Posterior cingulate gyrus (tissue), 11 donors: ENCODE data around the gene NDC80.

Source experiments
- DNase-seq, 10 donors: peaks; one replicate each; pipeline versions ENCODE4 v3.0.0 to v3.0.0-alpha.2; 2020 to 2021; ENCODE audit warnings: mixed read lengths in 3 of 10
- intact Hi-C: fragments of 100-400 bp; cut with DNase I; formaldehyde crosslinking; loops from one replicate; pipeline ENCODE4 v1.15.1; 2023

The NDC80 gene

GRCh38 chr18:2554696-2555095, 16.7 kb upstream of the NDC80 start:
- no peak for DNase-seq
- intact Hi-C loops: no loop called here

- no peak for DNase-seq
- intact Hi-C loops: no loop called here
Measured at GRCh38 chr18:2555895-2556294, 15.5 kb upstream of the NDC80 start.

- intact Hi-C loops: no loop called here
- no peak for DNase-seq
Measured at GRCh38 chr18:2557536-2557935, 13.8 kb upstream of the NDC80 start.

GRCh38 chr18:2559249-2559648, 12.1 kb upstream of the NDC80 start:
- no peak for DNase-seq
- intact Hi-C loops: no loop called here

GRCh38 chr18:2564373-2564772, 7.0 kb upstream of the NDC80 start:
- no peak for DNase-seq
- intact Hi-C loops: no loop called here

GRCh38 chr18:2568129-2568528, 3.2 kb upstream of the NDC80 start:
- peak in 1 of 10 donors; percentile 58 for DNase-seq
- intact Hi-C loops: no loop called here

- intact Hi-C loops: no loop called here
- no peak for DNase-seq
Measured at GRCh38 chr18:2568605-2569004, 2.8 kb upstream of the NDC80 start.

GRCh38 chr18:2569338-2570207, 1.8 kb upstream of the NDC80 start:
- no peak for DNase-seq
- intact Hi-C loops: no loop called here

GRCh38 chr18:2570772-2571199, 571 bp upstream of the NDC80 start:
- intact Hi-C loops: loop anchor here (1.0 kb wide), 1 partner anchor 85 kb away; the partner anchor contains the start of gene SMCHD1
- DNase-seq: peak; percentile 54 to 96 (median 76)

GRCh38 chr18:2572171-2572569, 813 bp downstream of the NDC80 start:
- intact Hi-C loops: no loop called here
- no peak for DNase-seq

GRCh38 chr18:2572892-2573291, 1.5 kb downstream of the NDC80 start:
- intact Hi-C loops: no loop called here
- DNase-seq: no peak

- no peak for DNase-seq
- intact Hi-C loops: no loop called here
Measured at GRCh38 chr18:2573408-2573807, 2.1 kb downstream of the NDC80 start.

- no peak for DNase-seq
- intact Hi-C loops: no loop called here
Measured at GRCh38 chr18:2587788-2588187, 16.4 kb downstream of the NDC80 start.

GRCh38 chr18:2588666-2589344, 17.4 kb downstream of the NDC80 start:
- DNase-seq: no peak

GRCh38 chr18:2589345-2590068, 18.1 kb downstream of the NDC80 start:
- intact Hi-C loops: no loop called here
- no peak for DNase-seq

More at GRCh38 chr18:2588666-2589344, 17.4 kb downstream of the NDC80 start:
- intact Hi-C loops: no loop called here

GRCh38 chr18:2590303-2590702, 18.9 kb downstream of the NDC80 start:
- DNase-seq: no peak
- intact Hi-C loops: no loop called here

GRCh38 chr18:2597639-2598038, 26.3 kb downstream of the NDC80 start:
- no peak for DNase-seq
- intact Hi-C loops: no loop called here

- DNase-seq: no peak
- intact Hi-C loops: no loop called here
Measured at GRCh38 chr18:2602844-2603243, 31.5 kb downstream of the NDC80 start.

- intact Hi-C loops: no loop called here
- no peak for DNase-seq
Measured at GRCh38 chr18:2606335-2606734, 35.0 kb downstream of the NDC80 start.

GRCh38 chr18:2609604-2610003, 38.2 kb downstream of the NDC80 start:
- intact Hi-C loops: no loop called here
- no peak for DNase-seq

- intact Hi-C loops: no loop called here
- DNase-seq: no peak
Measured at GRCh38 chr18:2610549-2610948, 39.2 kb downstream of the NDC80 start.
